Neural cell (in vitro differentiated cells): ENCODE data around the gene ARL2BP. TPM values are rescaled to one million over a fixed set of nuclear protein-coding genes. Genes with fewer than 3 reads are reported as not detected.
"Not testable (repeated sequence)": the region's sequence is repeated elsewhere in the genome, so short reads cannot be mapped to it uniquely, and the experiment has no call there.

Experiments used
- H2AFZ ChIP-seq: fragments of 200-600, 300-800 bp; sonication (generic), shearing (Covaris generic); 2 replicates; pipeline ENCODE4 v1.6.0; 2014; ENCODE audit warnings: low read depth, mild to moderate bottlenecking, antibody characterized with exemption, low read length, moderate library complexity
- H3F3A ChIP-seq: fragments of 200-600 bp; shearing (Covaris generic); 2 replicates; pipeline ENCODE4 v1.6.1; 2016; ENCODE audit warnings: mild to moderate bottlenecking, moderate library complexity, mixed read lengths, antibody characterized with exemption, low read length; ENCODE audit not compliant: insufficient read depth, poor library complexity, severe bottlenecking
- H3K27ac ChIP-seq: fragments of 200-600, 300-800 bp; sonication (generic), shearing (Covaris generic); 2 replicates; pipeline ENCODE4 v1.5.1; 2014; ENCODE audit warnings: mild to moderate bottlenecking, low read length, moderate library complexity
- H3K27me3 ChIP-seq: fragments of 300-800, 200-600 bp; sonication (generic), shearing (Covaris generic); 2 replicates; pipeline ENCODE4 v1.6.0; 2014; ENCODE audit warnings: mild to moderate bottlenecking, low read depth, low read length, moderate library complexity; ENCODE audit not compliant: insufficient read depth
- H3K36me3 ChIP-seq: fragments of 300-800, 200-600 bp; sonication (generic), shearing (Covaris generic); 2 replicates; pipeline ENCODE4 v1.5.1; 2014; ENCODE audit warnings: mild to moderate bottlenecking, antibody characterized with exemption, low read length, moderate library complexity; ENCODE audit not compliant: insufficient read depth
- H3K4me2 ChIP-seq: fragments of 300-800, 200-600 bp; sonication (generic), shearing (Covaris generic); 2 replicates; pipeline ENCODE4 v1.6.0; 2014; ENCODE audit warnings: mild to moderate bottlenecking, low read length
- H3K4me3 ChIP-seq: fragments of 300-800, 200-600 bp; sonication (generic), shearing (Covaris generic); 2 replicates; pipeline ENCODE4 v1.5.1; 2014; ENCODE audit warnings: mild to moderate bottlenecking, low read length, moderate library complexity
- H3K79me2 ChIP-seq: fragments of 200-600 bp; shearing (Covaris generic); replicated peaks from 2 replicates; pipeline ENCODE4 v1.6.0; 2014; ENCODE audit warnings: mild to moderate bottlenecking, low read length, moderate library complexity; ENCODE audit not compliant: insufficient read depth
- H3K9ac ChIP-seq: fragments of 300-800, 200-600 bp; sonication (generic), shearing (Covaris generic); 2 replicates; pipeline ENCODE4 v1.6.1; 2016; ENCODE audit warnings: mild to moderate bottlenecking, low read length, mixed read lengths
- H3K9me2 ChIP-seq: fragments of 200-600 bp; shearing (Covaris generic); 2 replicates; pipeline ENCODE4 v1.6.1; 2016; ENCODE audit warnings: mild to moderate bottlenecking, low read length, mixed read lengths; ENCODE audit not compliant: insufficient read depth
- H3K9me3 ChIP-seq: fragments of 200-600, 300-800 bp; sonication (generic), shearing (Covaris generic); 2 replicates; pipeline ENCODE4 v1.6.1; 2016; ENCODE audit warnings: mild to moderate bottlenecking, mixed run types, low read length, moderate library complexity, mixed read lengths
- H4K20me1 ChIP-seq: fragments of 200-600 bp; shearing (Covaris generic); 2 replicates; pipeline ENCODE4 v1.6.1; 2016; ENCODE audit warnings: mild to moderate bottlenecking, mixed run types; ENCODE audit not compliant: insufficient read depth
- EP300 ChIP-seq: fragments of 450-650 bp; conservative IDR thresholded peaks from 2 replicates; pipeline ENCODE4 v1.6.1; 2014; ENCODE audit warnings: antibody characterized with exemption, mild to moderate bottlenecking, moderate library complexity; ENCODE audit not compliant: poor library complexity, severe bottlenecking
- EZH2 ChIP-seq: fragments of 200-600, 300-800 bp; shearing (Covaris generic), sonication (generic); IDR thresholded peaks from 2 replicates; pipeline ENCODE4 v1.6.1; 2014; ENCODE audit warnings: antibody characterized with exemption, low read length, borderline replicate concordance, mild to moderate bottlenecking; ENCODE audit not compliant: insufficient read depth, poor library complexity, severe bottlenecking
- MXI1 ChIP-seq: fragments of 450-650 bp; conservative IDR thresholded peaks from 2 replicates; pipeline ENCODE4 v1.6.1; 2014; ENCODE audit warnings: antibody characterized with exemption, mild to moderate bottlenecking; ENCODE audit not compliant: poor library complexity, severe bottlenecking
- POLR2AphosphoS5 ChIP-seq: IDR thresholded peaks from 2 replicates; pipeline ENCODE4 v1.6.1; 2012
- RAD21 ChIP-seq: fragments of 450-650 bp; conservative IDR thresholded peaks from 2 replicates; pipeline ENCODE4 v1.6.1; 2014; ENCODE audit warnings: antibody characterized with exemption, mild to moderate bottlenecking, moderate library complexity
- REST ChIP-seq: IDR thresholded peaks from 2 replicates; pipeline ENCODE4 v1.6.1; 2012; ENCODE audit warnings: borderline replicate concordance
- SMC3 ChIP-seq: fragments of 450-650 bp; conservative IDR thresholded peaks from 2 replicates; pipeline ENCODE4 v1.6.1; 2014; ENCODE audit warnings: antibody characterized with exemption, mild to moderate bottlenecking, moderate library complexity; ENCODE audit not compliant: poor library complexity
- TAF1 ChIP-seq: IDR thresholded peaks from 2 replicates; pipeline ENCODE4 v1.6.1; 2012; ENCODE audit warnings: low read depth
- polyA plus RNA-seq: library from polyadenylated mRNA; depleted of rRNA; stranded (reverse); fragments of >200 nt; gene quantifications from 2 replicates; pipeline ENCODE4 v1.2.3, GENCODE V29; 2014
- TF ChIP-seq, protein P1 (sequence below): fragments of 450-650 bp; IDR thresholded peaks from 2 replicates; pipeline ENCODE4 v1.5.1; 2014; ENCODE audit warnings: antibody characterized with exemption, mild to moderate bottlenecking, moderate library complexity; ENCODE audit not compliant: poor library complexity, severe bottlenecking

ARL2BP gene
- polyA plus RNA-seq, 1 donor from 2014 or later = 153 TPM

- no peak overlapping the region for H3K4me2 ChIP-seq
- no peaks in the 10 kb centered on the region for H3K9me2 ChIP-seq
- no peaks in the 10 kb centered on the region for H3K36me3 ChIP-seq
- no peak overlapping the region for H3K27ac ChIP-seq
- H3K79me2 ChIP-seq = no peaks in the 10 kb centered on the region
- H3K4me3 ChIP-seq = no peak overlapping the region
- H2AFZ ChIP-seq = no peak overlapping the region
- H3K27me3 ChIP-seq = no peaks in the 10 kb centered on the region
- TF ChIP-seq TAF1 (no peak), EZH2 (no peak), RAD21 (no peak), EP300 (no peak), REST (no peak), MXI1 (no peak), SMC3 (no peak), POLR2AphosphoS5 (no peak)
- TF ChIP-seq, protein P1, sequence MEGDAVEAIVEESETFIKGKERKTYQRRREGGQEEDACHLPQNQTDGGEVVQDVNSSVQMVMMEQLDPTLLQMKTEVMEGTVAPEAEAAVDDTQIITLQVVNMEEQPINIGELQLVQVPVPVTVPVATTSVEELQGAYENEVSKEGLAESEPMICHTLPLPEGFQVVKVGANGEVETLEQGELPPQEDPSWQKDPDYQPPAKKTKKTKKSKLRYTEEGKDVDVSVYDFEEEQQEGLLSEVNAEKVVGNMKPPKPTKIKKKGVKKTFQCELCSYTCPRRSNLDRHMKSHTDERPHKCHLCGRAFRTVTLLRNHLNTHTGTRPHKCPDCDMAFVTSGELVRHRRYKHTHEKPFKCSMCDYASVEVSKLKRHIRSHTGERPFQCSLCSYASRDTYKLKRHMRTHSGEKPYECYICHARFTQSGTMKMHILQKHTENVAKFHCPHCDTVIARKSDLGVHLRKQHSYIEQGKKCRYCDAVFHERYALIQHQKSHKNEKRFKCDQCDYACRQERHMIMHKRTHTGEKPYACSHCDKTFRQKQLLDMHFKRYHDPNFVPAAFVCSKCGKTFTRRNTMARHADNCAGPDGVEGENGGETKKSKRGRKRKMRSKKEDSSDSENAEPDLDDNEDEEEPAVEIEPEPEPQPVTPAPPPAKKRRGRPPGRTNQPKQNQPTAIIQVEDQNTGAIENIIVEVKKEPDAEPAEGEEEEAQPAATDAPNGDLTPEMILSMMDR = no peak
- H3K9me3 ChIP-seq = no peaks in the 10 kb centered on the region
- no peaks in the 10 kb centered on the region for H4K20me1 ChIP-seq
- H3K9ac ChIP-seq = no peak overlapping the region
- no peaks in the 10 kb centered on the region for H3F3A ChIP-seq
Measured at GRCh38 chr16:57266531-57267260, 21.6 kb downstream of the ARL2BP start.

GRCh38 chr16:57267343-57267742 lies 22.3 kb downstream of the ARL2BP start:
- not testable (repeated sequence) for H3K9me3 ChIP-seq, H3K9me2 ChIP-seq, H3K79me2 ChIP-seq, H3K36me3 ChIP-seq, H3K4me3 ChIP-seq, H3K4me2 ChIP-seq, H4K20me1 ChIP-seq, H2AFZ ChIP-seq, H3K9ac ChIP-seq, H3K27ac ChIP-seq, H3K27me3 ChIP-seq, H3F3A ChIP-seq
